ENCODE results near the gene ARSB.

ARSB gene

DNA sequence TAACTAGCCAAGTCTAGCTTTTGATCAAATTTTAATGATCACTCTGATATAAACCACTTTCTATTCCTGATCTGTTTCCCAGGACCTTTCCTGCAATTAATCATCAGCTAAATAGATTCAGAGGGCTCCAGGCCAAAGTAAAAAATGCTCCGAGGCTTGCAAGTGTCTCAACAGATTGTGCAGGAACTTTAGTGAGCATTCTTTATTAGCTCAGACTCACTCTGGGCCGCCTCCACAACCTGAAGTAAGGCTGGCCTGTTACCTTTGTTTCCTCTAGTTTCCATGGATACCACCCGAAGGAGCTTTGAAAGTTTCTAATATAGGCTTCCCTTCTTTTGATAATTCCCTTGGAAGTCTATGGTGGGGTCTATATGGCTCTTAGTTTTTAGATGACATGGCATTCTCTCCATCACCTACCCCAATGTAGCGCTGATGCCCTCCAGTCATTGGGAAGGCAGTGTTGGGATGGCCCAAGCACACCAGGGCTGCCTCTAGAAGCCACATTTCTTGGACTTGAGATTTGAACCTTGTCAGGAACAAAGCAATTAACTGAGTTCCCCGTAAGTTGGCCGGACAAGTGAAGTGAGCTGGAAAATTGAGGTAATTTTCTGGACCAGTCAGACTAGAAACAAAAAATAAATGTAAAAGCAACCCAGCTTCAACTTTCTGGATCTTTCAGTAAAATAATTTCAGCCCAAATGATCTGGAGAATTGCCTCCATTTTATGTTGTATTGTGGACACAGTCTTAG, 238.9 kb downstream of the ARSB start:
- no peak for DNase-seq

DNA sequence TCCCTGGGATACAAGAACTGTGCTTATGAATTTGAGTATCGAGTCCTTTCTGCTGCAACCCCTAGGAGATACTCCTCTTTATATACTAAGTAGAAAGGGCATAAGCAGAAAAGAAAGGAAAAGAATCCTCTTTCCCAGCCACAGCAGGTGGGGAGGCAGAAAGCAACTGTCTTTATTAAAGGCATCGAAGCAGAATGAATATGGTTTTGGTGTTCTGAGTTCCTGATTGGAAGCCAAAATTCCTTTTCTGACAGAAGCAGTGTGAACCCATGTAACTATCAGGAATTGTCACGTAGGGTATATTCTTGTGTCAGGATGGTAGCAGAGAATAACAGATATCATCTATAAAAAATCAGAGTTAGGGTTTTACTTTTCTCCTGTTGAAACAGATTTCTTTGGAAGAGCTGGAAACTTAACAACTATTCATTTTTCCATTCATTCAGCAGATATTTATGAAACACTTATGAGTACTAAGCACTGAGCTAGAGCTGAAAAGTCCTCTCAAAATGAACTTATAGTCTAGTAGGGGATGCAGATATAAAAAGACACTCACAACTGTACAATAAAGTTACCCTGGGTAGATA, 240.1 kb downstream of the ARSB start:
- no peak for DNase-seq

DNA sequence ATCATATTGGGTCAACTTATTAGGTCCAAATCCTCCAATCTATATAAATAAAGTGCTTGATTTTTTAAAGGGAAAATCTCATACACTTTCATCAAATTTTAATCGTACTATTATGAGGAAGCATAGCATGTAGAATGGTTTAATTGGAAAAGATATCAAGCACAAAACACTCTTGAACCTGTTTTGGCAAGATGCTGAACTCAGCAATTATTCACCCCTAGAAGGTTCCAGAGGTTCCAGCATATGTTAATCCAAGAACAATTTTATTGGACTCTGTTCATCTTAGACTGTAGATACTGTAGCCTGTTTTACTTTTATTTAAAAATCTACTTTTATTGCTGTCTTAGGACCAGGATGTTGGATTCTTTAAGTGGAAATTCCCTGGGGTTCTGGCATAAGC, 244.1 kb downstream of the ARSB start:
- DNase-seq, result no peak

DNA sequence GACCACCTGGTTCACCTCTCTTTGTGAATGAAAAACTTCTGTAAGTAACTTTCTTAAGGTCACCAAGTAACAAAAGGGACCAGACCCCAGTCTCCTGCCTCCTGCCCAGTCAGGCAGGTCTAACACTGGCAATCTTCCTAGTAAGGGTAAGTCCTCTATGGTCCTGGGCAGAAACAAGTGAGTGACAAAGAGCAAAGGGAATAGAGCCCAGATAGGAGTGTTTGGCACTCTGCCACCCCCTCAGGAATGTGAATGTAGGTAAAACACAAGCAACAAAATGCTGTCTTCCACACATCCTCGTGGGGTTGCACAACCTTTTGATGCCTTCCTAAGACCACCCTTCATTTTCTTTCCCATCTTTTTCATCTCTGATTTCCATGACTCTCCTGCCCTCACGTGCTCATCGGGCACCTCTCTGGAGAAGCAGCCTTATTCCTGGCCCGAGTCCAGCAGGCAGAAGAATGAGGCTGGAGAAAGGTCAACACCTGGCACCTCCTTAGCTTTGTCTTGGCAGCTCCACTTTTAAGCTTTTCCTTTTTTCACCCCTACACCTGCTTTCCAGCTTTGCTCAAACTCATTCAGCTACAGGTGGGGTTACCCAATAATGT, 246.3 kb downstream of the ARSB start:
- no peak for DNase-seq

DNA sequence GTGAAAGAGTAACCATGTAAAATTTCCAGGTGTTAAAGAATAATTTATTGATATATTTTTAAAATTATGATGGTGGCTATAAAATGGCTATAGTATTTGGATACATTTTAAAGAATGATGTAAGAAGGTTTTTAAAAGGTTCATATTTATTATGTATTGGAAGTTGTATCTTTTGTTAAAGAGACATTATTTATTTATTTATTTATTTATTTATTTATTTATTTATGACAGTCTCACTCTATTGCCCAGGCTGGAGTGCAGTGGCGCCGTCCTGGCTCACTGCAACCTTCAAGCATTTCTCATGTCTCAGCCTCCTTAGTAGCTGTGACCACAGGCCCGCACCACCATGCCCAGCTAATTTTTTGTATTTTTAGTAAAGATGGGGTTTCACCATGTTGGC, 247.0 kb downstream of the ARSB start:
- no peak for DNase-seq

DNA sequence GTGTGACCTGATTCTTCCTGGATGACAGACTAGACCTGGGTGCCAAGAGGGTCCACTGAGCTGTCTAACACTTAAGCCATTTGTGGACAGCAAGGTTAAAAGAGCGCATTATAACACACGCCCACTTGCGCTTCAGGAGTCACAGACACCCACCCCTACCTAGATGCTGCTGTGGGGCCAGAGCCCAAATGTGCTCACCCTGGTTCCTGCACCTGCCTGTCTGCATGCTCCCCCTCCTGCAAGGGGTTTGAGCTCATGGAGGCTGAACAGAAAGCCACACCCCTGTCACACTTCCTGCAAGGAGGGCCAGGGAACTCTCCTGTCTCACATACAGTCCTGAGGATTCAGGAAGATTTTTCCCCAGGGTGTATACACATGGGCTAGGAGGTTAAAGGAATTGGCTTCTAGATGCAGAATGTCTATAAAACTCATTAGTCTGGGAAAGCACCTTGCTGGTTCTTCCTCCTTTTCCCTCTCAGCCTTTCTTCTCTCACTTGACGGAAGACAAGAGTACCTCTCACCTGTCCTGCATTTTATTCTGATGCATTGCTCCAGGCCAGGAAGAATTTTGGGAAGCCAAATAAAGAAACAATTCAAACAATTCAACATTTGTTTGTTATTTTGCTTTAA, 249.2 kb downstream of the ARSB start:
- no peak for DNase-seq

DNA sequence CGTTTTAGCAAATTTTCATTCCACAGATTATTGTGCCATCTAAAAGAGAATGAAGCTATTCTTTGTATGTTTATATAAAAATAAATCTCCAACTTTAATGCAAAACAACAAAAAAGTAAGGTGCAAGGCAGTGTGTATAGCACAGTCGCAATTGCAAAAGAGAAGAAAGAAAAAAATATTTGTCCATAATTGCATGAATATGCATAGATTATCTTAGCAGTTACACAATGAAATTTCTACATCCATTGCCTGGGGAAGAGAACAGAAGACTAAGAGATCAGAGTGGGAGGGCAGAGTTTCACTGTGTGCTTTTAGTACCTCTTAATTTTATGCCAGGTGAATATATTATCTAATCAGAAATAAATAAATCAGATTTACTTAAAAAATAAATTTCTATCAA, 250.2 kb downstream of the ARSB start:
- DNase-seq, result no peak

DNA sequence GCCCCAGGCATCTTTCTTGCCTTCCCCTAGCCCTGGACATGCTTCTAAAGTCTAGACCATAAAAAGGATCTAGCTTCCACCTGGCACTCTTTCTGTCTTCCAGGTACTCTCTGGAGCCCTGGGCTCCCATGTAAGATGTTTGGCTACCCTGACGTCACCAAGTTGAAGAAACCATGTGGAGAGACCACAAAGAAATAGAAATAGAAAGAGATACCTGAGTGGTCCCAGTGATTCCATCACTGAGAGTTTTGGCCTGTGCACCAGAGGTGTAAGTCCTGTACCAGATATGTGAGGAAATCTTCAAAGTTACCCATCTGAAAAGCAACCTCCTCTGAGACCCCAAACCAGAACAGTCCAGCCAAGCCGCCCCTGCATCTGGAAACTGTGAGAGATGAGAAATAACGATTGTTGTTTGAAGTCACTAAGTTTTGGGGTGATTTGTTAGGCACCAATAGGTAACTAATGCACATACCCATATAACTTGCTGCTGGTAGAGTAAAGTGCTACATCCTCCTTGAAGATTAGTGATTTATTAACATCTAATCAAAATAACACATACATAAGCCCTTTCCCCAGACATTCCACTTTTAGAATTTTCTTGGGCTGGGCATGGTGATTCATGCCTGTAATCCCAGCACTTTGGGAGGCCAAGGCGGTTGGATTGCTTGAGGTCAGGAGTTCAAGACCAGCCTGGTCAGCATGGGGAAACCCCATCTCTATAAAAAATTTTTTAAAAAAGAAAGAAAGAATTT, 250.8 kb downstream of the ARSB start:
- no peak for DNase-seq

DNA sequence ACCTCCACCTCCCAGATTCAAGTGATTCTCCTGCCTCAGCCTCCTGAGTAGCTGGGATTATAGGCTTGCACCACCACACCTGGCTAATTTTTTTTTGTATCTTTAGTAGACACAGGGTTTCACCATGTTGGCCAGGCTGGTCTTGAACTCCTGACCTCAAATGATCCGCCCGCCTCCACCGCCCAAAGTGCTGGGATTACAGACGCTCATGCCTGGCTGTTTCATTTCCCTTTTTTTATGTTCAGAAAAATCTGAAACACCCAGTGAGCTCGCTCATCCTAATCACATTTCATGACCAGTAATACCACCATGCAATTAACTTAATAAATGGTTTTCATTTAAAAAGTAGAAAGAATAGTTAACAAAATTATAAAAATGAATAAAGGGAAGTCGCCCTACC, 252.4 kb downstream of the ARSB start:
- peak; percentile 84 for DNase-seq

DNA sequence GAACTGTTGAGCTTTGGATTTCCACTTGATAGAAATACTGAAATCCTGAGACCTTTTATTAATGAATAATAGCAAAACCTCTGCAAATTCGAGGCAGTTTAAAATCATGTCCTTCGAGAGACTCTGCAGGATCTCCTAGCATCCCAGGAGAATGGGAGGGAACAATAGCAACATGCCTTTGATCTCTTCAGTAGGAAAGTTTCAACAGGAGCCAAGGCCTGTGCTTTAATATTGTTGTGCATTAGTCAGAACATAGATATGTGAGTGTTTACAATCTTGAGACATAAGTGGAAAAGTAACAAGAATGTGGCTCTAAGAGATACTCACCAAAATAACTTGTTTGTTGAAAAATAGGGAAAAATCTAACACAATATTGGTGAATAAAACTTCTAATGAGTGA, 253.2 kb downstream of the ARSB start:
- DNase-seq, result no peak

DNA sequence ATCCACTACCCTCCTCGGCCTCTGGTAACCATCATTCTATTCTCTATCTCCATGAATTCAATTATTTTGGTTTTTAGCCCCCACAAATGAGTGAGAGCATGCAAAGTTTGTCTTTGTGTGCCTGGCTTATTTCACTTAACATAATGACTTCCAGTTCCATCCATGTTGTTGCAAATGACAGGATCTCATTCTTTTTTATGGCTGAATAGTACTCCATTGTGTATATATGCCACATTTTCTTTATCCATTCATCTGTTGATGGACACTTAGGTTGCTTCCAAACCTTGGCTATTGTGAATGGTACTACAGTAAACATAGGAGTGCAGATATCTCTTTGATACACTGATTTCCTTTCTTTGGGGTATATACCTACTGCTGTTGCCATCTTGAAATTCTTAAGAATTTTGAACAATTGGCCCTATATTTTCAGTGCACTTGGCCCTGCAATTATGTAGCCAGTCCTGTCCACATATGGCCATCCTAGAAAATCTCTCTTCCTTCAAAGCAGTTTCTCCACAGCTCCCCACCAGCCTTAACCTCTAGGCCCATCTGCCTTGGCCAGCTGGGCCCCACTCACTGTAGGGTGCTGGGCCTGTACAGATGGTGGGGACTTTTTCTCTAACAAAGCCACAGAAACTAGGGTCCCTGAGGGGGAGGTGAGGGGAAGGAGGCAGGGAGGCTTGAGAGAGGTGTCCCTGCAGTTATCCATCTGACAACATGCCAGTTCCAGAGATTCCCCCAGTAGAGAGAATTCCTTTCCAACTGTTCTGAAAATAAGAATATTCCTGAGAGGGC, 254.6 kb downstream of the ARSB start:
- no peak for DNase-seq

DNA sequence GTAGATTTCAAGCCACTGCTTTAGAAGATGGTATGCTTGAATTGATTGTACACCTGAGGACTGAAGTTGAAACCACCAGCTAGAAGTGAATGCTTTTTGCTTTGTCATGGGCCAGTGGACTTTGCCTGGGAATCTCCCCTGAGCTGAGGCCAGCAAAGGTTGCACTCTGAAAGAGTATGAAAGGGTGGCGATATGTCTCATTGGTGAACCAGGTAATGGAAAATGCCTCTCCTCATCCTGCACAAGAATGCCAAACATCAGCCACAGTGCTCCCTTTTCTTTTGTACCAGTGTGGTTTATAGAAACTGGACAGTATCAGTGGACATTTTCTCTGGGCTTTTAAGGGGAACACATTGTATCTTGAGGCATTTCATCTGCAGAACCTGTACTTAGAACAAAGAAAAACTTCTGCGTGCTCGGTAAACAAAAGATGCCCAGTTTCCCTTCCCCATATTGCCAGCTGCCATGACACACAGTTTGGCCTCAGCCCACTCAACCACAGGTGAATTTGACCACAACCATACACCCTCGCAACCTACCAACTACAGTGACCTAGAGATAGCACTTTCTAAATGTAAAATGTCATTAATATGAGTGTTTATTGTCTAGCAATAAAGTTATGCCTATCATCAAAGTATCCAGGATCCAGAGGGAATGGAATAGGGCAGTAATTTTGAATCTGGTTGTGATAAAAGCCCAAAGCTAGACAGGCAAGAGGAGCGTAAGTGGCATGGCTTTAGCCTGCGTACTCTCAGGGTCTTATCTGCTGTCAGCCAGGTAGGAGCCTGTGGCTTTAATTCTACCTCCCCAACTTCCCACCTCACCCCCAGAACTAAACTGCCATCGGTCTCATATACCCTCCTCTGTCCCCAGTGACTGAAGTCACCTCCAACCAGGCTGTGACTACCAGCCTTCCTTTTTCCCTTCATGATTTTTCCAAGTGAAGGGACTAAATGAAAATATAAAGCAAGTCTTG, 257.0 kb downstream of the ARSB start:
- DNase-seq, result peak; percentile 79

Measured in MV-4-11 (cell line).